ENCODE data around the gene OR8I2. TPM values are rescaled to one million over a fixed set of nuclear protein-coding genes. Genes with fewer than 3 reads are reported as not detected.

Gene OR8I2
- total RNA-seq, 1 experiment from 2014 or later: not detected

DNA sequence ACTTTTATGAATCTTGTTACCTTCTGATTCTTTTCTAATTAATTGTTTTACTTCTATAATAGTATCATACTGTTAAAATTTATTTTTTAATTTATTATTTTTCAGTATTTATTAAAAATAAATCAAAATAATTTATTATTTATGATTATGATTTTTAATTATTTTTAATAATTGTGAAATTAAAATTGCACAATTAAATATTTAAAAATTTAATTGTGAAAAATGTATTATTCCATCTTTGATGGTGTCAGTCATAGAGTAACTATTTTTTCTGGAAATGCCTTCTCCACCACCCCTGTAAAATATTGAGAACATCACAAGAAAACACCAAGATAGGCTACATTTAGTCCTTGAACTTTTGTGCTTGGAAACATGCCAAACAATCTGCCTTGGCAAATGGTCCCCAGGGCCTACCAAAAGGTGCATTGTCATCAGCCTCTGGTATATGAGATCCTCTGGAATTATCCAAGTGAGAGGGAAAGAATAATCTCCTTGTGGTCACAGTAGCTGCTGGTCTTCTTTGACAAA, 10.2 kb downstream of the OR8I2 start, which contains the start of gene OR8H2:
Gene OR8H2, plus strand, starts transcription at position 478 of the 528 bp plus-strand sequence. CDS start 1,356 bp downstream, outside the sequence.
- RAD21 ChIA-PET (ENCODE audit: low non-redundant PET in 1 of 2, low total read pairs in 2 of 2, uncharacterized antibody in 2 of 2, unreplicated experiment in 2 of 2): no interaction called here
- H4K20me1 ChIP-seq (ENCODE audit: insufficient read depth): no peaks in the 10 kb centered on the region

More for the DNA sequence above, 10.2 kb downstream of the OR8I2 start, which contains the start of gene OR8H2:
- H3K4me3 ChIP-seq (replicated peaks in 1 of 2; ENCODE audit: low read depth in 1 of 2, low read length in 2 of 2): no peak within 1 kb of the TSS
- ChIA-PET CTCF (no interaction called here), POLR2A (no interaction called here)
- intact Hi-C loops (cut with micrococcal nuclease): no loop called here
- H3K79me2 ChIP-seq (ENCODE audit: insufficient read depth, low read length): no peaks in the 10 kb centered on the region
- no peaks in the 10 kb centered on the region for H3K27me3 ChIP-seq (ENCODE audit: insufficient read depth, low read length)
- no peak within 1 kb of the TSS for H3K4me2 ChIP-seq (ENCODE audit: low read length)
- BruUV-seq (replicated peaks): no TSS peak
- no peaks in the 10 kb centered on the region for H3K4me1 ChIP-seq (ENCODE audit: control insufficient read depth in 1 of 2, insufficient read depth in 2 of 2, low read length in 2 of 2)
- DNase-seq (ENCODE audit: low read depth, low spot score) (no peak), ATAC-seq (no peak)
- no peak within 1 kb of the TSS for H3K27ac ChIP-seq (ENCODE audit: low read depth, low read length)
- TF ChIP-seq POLR2A (IDR thresholded peaks at IDR 0.05; ENCODE audit: borderline replicate concordance, extremely low read depth, insufficient read depth, insufficient read length): no peak
- TF ChIP-seq POLR2AphosphoS5 (IDR thresholded peaks at IDR 0.05; ENCODE audit: low read depth, low read length): no peak
- TF ChIP-seq, protein P1, sequence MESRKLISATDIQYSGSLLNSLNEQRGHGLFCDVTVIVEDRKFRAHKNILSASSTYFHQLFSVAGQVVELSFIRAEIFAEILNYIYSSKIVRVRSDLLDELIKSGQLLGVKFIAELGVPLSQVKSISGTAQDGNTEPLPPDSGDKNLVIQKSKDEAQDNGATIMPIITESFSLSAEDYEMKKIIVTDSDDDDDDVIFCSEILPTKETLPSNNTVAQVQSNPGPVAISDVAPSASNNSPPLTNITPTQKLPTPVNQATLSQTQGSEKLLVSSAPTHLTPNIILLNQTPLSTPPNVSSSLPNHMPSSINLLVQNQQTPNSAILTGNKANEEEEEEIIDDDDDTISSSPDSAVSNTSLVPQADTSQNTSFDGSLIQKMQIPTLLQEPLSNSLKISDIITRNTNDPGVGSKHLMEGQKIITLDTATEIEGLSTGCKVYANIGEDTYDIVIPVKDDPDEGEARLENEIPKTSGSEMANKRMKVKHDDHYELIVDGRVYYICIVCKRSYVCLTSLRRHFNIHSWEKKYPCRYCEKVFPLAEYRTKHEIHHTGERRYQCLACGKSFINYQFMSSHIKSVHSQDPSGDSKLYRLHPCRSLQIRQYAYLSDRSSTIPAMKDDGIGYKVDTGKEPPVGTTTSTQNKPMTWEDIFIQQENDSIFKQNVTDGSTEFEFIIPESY (IDR thresholded peaks at IDR 0.05; ENCODE audit: extremely low read depth, insufficient replicate concordance, low read length): no peak
- TF ChIP-seq, protein P2, sequence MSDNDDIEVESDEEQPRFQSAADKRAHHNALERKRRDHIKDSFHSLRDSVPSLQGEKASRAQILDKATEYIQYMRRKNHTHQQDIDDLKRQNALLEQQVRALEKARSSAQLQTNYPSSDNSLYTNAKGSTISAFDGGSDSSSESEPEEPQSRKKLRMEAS (IDR thresholded peaks at IDR 0.05): no peak
- no peak for TF ChIP-seq SIN3A (IDR thresholded peaks at IDR 0.05; ENCODE audit: low read depth)
- TF ChIP-seq ELF1 (IDR thresholded peaks at IDR 0.05; ENCODE audit: borderline replicate concordance, low read depth): no peak
- no peak for TF ChIP-seq CBX3 (IDR thresholded peaks at IDR 0.05; ENCODE audit: low read depth)
- TF ChIP-seq YY1 (IDR thresholded peaks at IDR 0.05; ENCODE audit: extremely low read depth, insufficient replicate concordance, low read depth, low read length): no peak
- TF ChIP-seq SP1 (IDR thresholded peaks at IDR 0.05; ENCODE audit: low read depth): no peak
- TF ChIP-seq, protein P3, sequence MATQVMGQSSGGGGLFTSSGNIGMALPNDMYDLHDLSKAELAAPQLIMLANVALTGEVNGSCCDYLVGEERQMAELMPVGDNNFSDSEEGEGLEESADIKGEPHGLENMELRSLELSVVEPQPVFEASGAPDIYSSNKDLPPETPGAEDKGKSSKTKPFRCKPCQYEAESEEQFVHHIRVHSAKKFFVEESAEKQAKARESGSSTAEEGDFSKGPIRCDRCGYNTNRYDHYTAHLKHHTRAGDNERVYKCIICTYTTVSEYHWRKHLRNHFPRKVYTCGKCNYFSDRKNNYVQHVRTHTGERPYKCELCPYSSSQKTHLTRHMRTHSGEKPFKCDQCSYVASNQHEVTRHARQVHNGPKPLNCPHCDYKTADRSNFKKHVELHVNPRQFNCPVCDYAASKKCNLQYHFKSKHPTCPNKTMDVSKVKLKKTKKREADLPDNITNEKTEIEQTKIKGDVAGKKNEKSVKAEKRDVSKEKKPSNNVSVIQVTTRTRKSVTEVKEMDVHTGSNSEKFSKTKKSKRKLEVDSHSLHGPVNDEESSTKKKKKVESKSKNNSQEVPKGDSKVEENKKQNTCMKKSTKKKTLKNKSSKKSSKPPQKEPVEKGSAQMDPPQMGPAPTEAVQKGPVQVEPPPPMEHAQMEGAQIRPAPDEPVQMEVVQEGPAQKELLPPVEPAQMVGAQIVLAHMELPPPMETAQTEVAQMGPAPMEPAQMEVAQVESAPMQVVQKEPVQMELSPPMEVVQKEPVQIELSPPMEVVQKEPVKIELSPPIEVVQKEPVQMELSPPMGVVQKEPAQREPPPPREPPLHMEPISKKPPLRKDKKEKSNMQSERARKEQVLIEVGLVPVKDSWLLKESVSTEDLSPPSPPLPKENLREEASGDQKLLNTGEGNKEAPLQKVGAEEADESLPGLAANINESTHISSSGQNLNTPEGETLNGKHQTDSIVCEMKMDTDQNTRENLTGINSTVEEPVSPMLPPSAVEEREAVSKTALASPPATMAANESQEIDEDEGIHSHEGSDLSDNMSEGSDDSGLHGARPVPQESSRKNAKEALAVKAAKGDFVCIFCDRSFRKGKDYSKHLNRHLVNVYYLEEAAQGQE (IDR thresholded peaks at IDR 0.05; ENCODE audit: low read depth): no peak
- TF ChIP-seq ZNF274 (IDR thresholded peaks at IDR 0.05; ENCODE audit: low read depth, low read length): no peak
- no peaks in the 10 kb centered on the region for H3K36me3 ChIP-seq (ENCODE audit: control insufficient read depth in 1 of 2, insufficient read depth in 2 of 2, low read length in 2 of 2)
- no peak within 1 kb of the TSS for H3K9ac ChIP-seq (ENCODE audit: low read length)
- H3K9me2 ChIP-seq (ENCODE audit: insufficient read depth): no peaks in the 10 kb centered on the region
- peaks cover 3% of the 10 kb centered on the region in 2 experiments; a peak in 1 of 4 replicates for H3K9me3 ChIP-seq (ENCODE audit: control insufficient read depth in 1 of 2, insufficient read depth in 1 of 2, low read depth in 1 of 2, low read length in 2 of 2)
- no peak within 1 kb of the TSS for H2AFZ ChIP-seq (ENCODE audit: low read depth, low read length, poor library complexity, severe bottlenecking)
